Natural killer cell (primary cell): ENCODE measurements around the gene CDX1. TPM values are rescaled to one million over a fixed set of nuclear protein-coding genes. Genes with fewer than 3 reads are reported as not detected.

Source experiments
- ATAC-seq, 3 donors: fragments of 150-1000 bp in 2 of 3; fragments of 200-7000 bp in 1 of 3; cut with Tn5 transposase; 1 replicate in 1 of 3; 2 replicates in 2 of 3; pipeline ENCODE4 v1.10.0; 2021; ENCODE audit warnings: mild to moderate bottlenecking in 2 of 3, moderate library complexity in 2 of 3
- DNase-seq, 2 donors: peaks; one replicate each; pipeline versions ENCODE4 v3.0.0 to v3.0.0-alpha.2; 2013 to 2021; ENCODE audit warnings: mixed read lengths in 1 of 2
- H3K27ac ChIP-seq: one replicate; pipeline ENCODE4 v1.5.1; 2013; ENCODE audit warnings: mild to moderate bottlenecking, low read length
- H3K27me3 ChIP-seq: one replicate; pipeline ENCODE4 v1.6.1; 2013; ENCODE audit warnings: low read length; ENCODE audit not compliant: control insufficient read depth, insufficient read depth
- H3K36me3 ChIP-seq: one replicate; pipeline ENCODE4 v1.6.1; 2013; ENCODE audit warnings: low read length; ENCODE audit not compliant: control insufficient read depth, insufficient read depth
- H3K4me1 ChIP-seq: one replicate; pipeline ENCODE4 v1.6.1; 2013; ENCODE audit warnings: low read length; ENCODE audit not compliant: control insufficient read depth, insufficient read depth
- H3K4me3 ChIP-seq: one replicate; pipeline ENCODE4 v1.5.1; 2013; ENCODE audit warnings: low read length
- H3K9me3 ChIP-seq: one replicate; pipeline ENCODE4 v1.6.1; 2013; ENCODE audit warnings: low read length; ENCODE audit not compliant: control insufficient read depth, insufficient read depth
- H3K27ac Mint-ChIP-seq, 2 donors: one replicate each; pipeline ENCODE4 v1.8.0; 2022; ENCODE audit warnings: mild to moderate bottlenecking in 2 of 2, mixed read lengths in 2 of 2, moderate library complexity in 1 of 2
- H3K27me3 Mint-ChIP-seq, 2 donors: one replicate each; pipeline ENCODE4 v1.8.0; 2022; ENCODE audit warnings: low read depth in 2 of 2, mixed read lengths in 2 of 2
- H3K36me3 Mint-ChIP-seq: one replicate; pipeline ENCODE4 v1.8.0; 2022; ENCODE audit warnings: mixed read lengths
- H3K4me1 Mint-ChIP-seq, 2 donors: one replicate each; pipeline ENCODE4 v1.8.0; 2022; ENCODE audit warnings: mixed read lengths in 2 of 2
- H3K4me3 Mint-ChIP-seq: one replicate; pipeline ENCODE4 v1.8.0; 2022; ENCODE audit warnings: mild to moderate bottlenecking, moderate library complexity, mixed read lengths
- H3K9me3 Mint-ChIP-seq, 2 donors: one replicate each; pipeline ENCODE4 v1.8.0; 2022; ENCODE audit warnings: mixed read lengths in 2 of 2
- WGBS: methylation state at CpG from one replicate; pipeline ENCODE4 v1.1.7; 2013; ENCODE audit warnings: missing lambda C conversion rate; ENCODE audit not compliant: insufficient coverage; 5-methylcytosine and 5-hydroxymethylcytosine counted together
- intact Hi-C: fragments of 100-400 bp; cut with micrococcal nuclease; formaldehyde crosslinking; loops from one replicate; pipeline ENCODE4 v1.14.2; 2022
- total RNA-seq, 4 donors: library from RNA; stranded (reverse); fragments of 120-200 nt in 1 of 4; gene quantifications; one replicate each; pipeline versions ENCODE4 v1.2.3 to v1.2.4, GENCODE V29; 2013 to 2022
- TF ChIP-seq, protein P1 (sequence below): fragments of 200-600 bp; IDR thresholded peaks from one replicate; pipeline ENCODE4 v1.8.0; 2022; ENCODE audit warnings: antibody characterized with exemption

Gene CDX1
- total RNA-seq, 3 donors from 2014 or later (not counting 1 experiment from before 2014, with no cell fraction given): not detected

DNA sequence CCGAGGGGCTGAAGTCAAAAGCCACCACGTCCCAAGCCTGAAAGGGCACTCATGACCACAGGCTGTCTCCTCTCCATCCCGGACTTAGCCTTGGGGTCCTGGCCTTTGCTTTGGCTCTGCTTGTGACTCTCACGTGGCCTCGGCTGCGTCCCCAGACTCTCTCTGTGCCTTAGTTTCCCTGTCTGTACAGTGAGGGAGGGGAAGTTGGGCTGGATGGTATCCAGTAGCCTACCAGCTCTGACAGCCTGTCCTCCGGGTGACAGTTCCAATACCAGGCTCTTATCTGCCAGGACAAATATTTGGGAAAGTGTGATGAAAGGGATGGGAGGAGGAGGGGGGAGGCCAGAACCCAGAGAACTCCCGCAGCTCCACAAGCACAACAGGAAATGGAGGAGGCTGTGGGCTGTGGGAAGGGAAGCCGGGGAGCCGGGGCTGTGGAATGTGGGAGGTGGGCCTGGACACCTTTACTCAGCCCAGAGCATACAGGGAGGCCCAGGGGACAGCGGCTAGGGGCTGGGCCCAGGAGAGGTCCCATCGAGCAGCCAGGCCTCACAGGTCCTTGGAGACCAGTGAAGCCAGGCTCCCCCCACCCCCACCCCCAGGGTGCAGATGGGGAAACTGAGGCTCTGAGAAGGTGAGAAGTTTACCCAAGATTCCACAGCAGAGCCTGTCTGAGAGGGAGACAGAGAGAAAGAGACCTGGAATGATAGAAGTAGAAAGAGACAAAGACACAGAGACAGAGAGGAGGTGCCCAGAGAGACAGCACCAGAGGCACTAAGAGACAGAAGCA is 29.2 kb upstream of the CDX1 start:
- ATAC-seq: no peak
- no peaks in the 10 kb centered on the region for H3K27me3 ChIP-seq
- no peak overlapping the region for H3K27ac Mint-ChIP-seq
- DNase-seq: no peak
- no peaks in the 10 kb centered on the region for H3K36me3 Mint-ChIP-seq
- 82% methylated on average over 12 of the region's 12 CpGs for WGBS
- H3K9me3 Mint-ChIP-seq: no peaks in the 10 kb centered on the region
- H3K4me3 Mint-ChIP-seq: no peak overlapping the region
- no peaks in the 10 kb centered on the region for H3K36me3 ChIP-seq
- no peak overlapping the region for H3K4me3 ChIP-seq
- no peaks in the 10 kb centered on the region for H3K27me3 Mint-ChIP-seq
- TF ChIP-seq, protein P1, sequence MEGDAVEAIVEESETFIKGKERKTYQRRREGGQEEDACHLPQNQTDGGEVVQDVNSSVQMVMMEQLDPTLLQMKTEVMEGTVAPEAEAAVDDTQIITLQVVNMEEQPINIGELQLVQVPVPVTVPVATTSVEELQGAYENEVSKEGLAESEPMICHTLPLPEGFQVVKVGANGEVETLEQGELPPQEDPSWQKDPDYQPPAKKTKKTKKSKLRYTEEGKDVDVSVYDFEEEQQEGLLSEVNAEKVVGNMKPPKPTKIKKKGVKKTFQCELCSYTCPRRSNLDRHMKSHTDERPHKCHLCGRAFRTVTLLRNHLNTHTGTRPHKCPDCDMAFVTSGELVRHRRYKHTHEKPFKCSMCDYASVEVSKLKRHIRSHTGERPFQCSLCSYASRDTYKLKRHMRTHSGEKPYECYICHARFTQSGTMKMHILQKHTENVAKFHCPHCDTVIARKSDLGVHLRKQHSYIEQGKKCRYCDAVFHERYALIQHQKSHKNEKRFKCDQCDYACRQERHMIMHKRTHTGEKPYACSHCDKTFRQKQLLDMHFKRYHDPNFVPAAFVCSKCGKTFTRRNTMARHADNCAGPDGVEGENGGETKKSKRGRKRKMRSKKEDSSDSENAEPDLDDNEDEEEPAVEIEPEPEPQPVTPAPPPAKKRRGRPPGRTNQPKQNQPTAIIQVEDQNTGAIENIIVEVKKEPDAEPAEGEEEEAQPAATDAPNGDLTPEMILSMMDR: no peak
- H3K4me1 ChIP-seq: peaks cover under 1% of the 10 kb centered on the region
- no peak overlapping the region for H3K27ac ChIP-seq
- H3K4me1 Mint-ChIP-seq: peaks cover 7 to 27% of the 10 kb centered on the region in 2 donors
- intact Hi-C loops: no loop called here
- no peaks in the 10 kb centered on the region for H3K9me3 ChIP-seq

DNA sequence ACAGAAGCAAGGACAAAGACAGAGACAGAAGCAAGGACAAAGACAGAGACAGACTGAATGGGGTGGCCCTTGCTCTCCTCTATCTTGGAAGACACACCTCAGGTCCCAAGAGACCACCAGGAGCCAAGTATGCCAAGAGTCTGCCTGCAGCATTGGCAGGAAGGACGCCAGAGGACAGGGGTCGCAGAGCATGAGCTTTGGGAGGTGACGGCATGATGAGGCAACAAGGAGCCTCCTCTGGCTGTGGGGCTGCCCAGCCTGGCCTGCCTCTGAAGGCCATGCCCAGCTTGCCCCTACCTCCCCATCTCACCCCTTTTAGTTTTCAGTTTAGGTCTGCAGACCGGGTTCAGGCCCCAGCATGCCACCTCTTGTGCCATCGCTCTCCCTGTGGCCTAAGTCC is 28.6 kb upstream of the CDX1 start:
- H3K9me3 ChIP-seq: no peaks in the 10 kb centered on the region
- no peak overlapping the region for H3K27ac ChIP-seq
- ATAC-seq (no peak), DNase-seq (no peak)
- Mint-ChIP-seq H3K4me3 (no peak overlapping the region), H3K36me3 (no peaks in the 10 kb centered on the region), H3K9me3 (no peaks in the 10 kb centered on the region), H3K4me1 (peaks cover 11 to 25% of the 10 kb centered on the region in 2 donors), H3K27me3 (no peaks in the 10 kb centered on the region), H3K27ac (no peak overlapping the region)
- no peak overlapping the region for H3K4me3 ChIP-seq
- TF ChIP-seq, protein P1: no peak
- H3K36me3 ChIP-seq: no peaks in the 10 kb centered on the region
- peaks cover 1% of the 10 kb centered on the region for H3K4me1 ChIP-seq
- intact Hi-C loops: no loop called here
- 90% methylated on average over 5 of the region's 5 CpGs for WGBS
- no peaks in the 10 kb centered on the region for H3K27me3 ChIP-seq

DNA sequence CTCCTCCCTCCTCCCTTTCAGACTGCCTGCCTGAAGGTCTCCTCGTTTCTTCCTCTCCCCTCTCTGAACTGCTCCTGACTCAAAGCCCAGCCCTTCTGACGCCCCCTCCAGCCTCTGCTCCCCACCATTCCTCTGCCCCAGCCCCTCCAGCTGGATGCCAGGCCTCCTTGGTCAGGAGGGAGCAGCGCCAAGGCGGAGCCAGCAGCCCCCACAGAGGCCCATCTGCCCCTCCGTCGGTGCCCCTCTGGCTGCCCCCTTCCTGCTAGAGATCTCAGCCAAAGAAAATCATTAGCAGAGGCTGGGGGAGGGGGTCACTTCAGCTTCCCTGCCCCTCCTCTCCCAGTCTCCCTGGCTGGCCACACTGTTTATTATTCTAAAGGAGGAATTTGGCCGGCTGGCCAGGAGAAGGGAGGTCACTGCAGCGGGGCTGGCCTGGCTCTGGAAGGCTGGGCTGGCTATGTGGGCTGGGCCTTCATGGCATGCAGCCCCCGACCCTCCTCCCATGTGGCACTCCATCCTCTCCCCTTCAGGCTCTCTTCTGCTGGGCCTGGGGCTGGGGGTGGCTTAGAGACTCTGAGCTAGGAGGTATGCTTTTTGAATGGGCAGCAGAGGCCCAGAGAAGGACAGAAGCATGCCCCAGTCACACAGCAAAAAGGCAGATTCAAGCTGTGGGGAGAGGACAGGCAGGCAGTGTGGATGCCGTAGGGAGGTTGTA is 27.9 kb upstream of the CDX1 start:
- H3K27ac ChIP-seq: no peak overlapping the region
- H3K36me3 ChIP-seq: no peaks in the 10 kb centered on the region
- peaks cover 7% of the 10 kb centered on the region for H3K4me1 ChIP-seq
- Mint-ChIP-seq H3K27me3 (no peaks in the 10 kb centered on the region), H3K4me3 (no peak overlapping the region), H3K36me3 (no peaks in the 10 kb centered on the region), H3K27ac (no peak overlapping the region), H3K4me1 (peaks cover 18 to 27% of the 10 kb centered on the region in 2 donors), H3K9me3 (no peaks in the 10 kb centered on the region)
- no peaks in the 10 kb centered on the region for H3K27me3 ChIP-seq
- 75% methylated on average over 8 of the region's 10 CpGs for WGBS
- DNase-seq (no peak), ATAC-seq (no peak)
- no peaks in the 10 kb centered on the region for H3K9me3 ChIP-seq
- intact Hi-C loops: no loop called here
- no peak overlapping the region for H3K4me3 ChIP-seq
- TF ChIP-seq, protein P1: no peak
